ENCODE data around the gene ALDH18A1. TPM values are rescaled to one million over a fixed set of nuclear protein-coding genes. Genes with fewer than 3 reads are reported as not detected.
A peak's percentile ranks its signal among the peaks of the same experiment; 100 is the strongest.

ALDH18A1 gene
- total RNA-seq, 1 donor from 2014 or later = 135 TPM

DNA sequence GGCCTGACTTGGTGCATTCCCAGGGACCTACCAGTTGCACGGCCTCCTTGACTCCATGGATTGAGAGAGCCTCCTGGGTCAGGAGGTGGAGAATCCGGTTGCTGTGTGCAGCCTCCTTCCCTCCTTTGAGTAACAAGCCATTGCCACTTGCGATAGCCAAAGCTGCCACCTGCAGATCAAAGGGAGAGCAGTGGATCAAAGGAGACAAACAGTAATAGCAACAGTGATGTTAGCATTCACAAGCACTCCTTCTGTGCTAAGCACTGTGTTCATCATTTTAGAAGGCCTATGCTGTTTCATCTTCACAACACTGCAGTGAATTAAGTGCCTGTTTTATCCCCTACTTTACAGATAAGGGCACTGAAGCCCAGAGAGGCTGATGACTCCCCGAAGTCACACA is 40.1 kb downstream of the ALDH18A1 start:
- Mint-ChIP-seq H3K36me3 (ENCODE audit: insufficient read depth) (peaks cover 50% of the 10 kb centered on the region), H3K4me3 (ENCODE audit: low read depth) (no peak overlapping the region), H3K9me3 (ENCODE audit: low read depth) (no peaks in the 10 kb centered on the region), H3K27ac (no peak overlapping the region), H3K4me1 (ENCODE audit: low read depth) (no peaks in the 10 kb centered on the region), H3K27me3 (no peaks in the 10 kb centered on the region)
- TF ChIP-seq CTCF (IDR thresholded peaks at IDR 0.05; ENCODE audit: unreplicated experiment) = no peak
- DNase-seq (ENCODE audit: low spot score, unreplicated experiment) = no peak

- Mint-ChIP-seq H3K27ac (no peak overlapping the region), H3K9me3 (ENCODE audit: low read depth) (no peaks in the 10 kb centered on the region), H3K4me3 (ENCODE audit: low read depth) (no peak overlapping the region), H3K36me3 (ENCODE audit: insufficient read depth) (peaks cover 37% of the 10 kb centered on the region), H3K27me3 (no peaks in the 10 kb centered on the region), H3K4me1 (ENCODE audit: low read depth) (no peaks in the 10 kb centered on the region)
- DNase-seq (ENCODE audit: low spot score, unreplicated experiment) = no peak
- no peak for TF ChIP-seq CTCF (IDR thresholded peaks at IDR 0.05; ENCODE audit: unreplicated experiment)
Measured at GRCh38 chr10:95613330-95613729, 43.2 kb downstream of the ALDH18A1 start.

- H3K9me3 Mint-ChIP-seq (ENCODE audit: low read depth) = no peaks in the 10 kb centered on the region
- no peak for TF ChIP-seq CTCF (IDR thresholded peaks at IDR 0.05; ENCODE audit: unreplicated experiment)
- H3K4me3 Mint-ChIP-seq (ENCODE audit: low read depth) = no peak overlapping the region
- H3K27me3 Mint-ChIP-seq = no peaks in the 10 kb centered on the region
- peaks cover 41% of the 10 kb centered on the region for H3K36me3 Mint-ChIP-seq (ENCODE audit: insufficient read depth)
- no peaks in the 10 kb centered on the region for H3K4me1 Mint-ChIP-seq (ENCODE audit: low read depth)
- no peak for DNase-seq (ENCODE audit: low spot score, unreplicated experiment)
- no peak overlapping the region for H3K27ac Mint-ChIP-seq
Measured at GRCh38 chr10:95610727-95611126, 45.8 kb downstream of the ALDH18A1 start.

GRCh38 chr10:95606922-95607321 is 49.6 kb downstream of the ALDH18A1 start:
- DNase-seq (ENCODE audit: low spot score, unreplicated experiment) = no peak
- no peak for TF ChIP-seq CTCF (IDR thresholded peaks at IDR 0.05; ENCODE audit: unreplicated experiment)
- Mint-ChIP-seq H3K9me3 (ENCODE audit: low read depth) (no peaks in the 10 kb centered on the region), H3K27ac (no peak overlapping the region), H3K4me1 (ENCODE audit: low read depth) (no peaks in the 10 kb centered on the region), H3K4me3 (ENCODE audit: low read depth) (no peak overlapping the region), H3K36me3 (ENCODE audit: insufficient read depth) (peaks cover 29% of the 10 kb centered on the region), H3K27me3 (no peaks in the 10 kb centered on the region)

GRCh38 chr10:95605163-95605562 is 51.3 kb downstream of the ALDH18A1 start:
- H3K27ac Mint-ChIP-seq = peak overlapping the region; percentile 81
- H3K36me3 Mint-ChIP-seq (ENCODE audit: insufficient read depth) = peaks cover 22% of the 10 kb centered on the region
- H3K27me3 Mint-ChIP-seq = no peaks in the 10 kb centered on the region
- H3K4me3 Mint-ChIP-seq (ENCODE audit: low read depth) = no peak overlapping the region
- no peak for TF ChIP-seq CTCF (IDR thresholded peaks at IDR 0.05; ENCODE audit: unreplicated experiment)
- no peak for DNase-seq (ENCODE audit: low spot score, unreplicated experiment)
- no peaks in the 10 kb centered on the region for H3K4me1 Mint-ChIP-seq (ENCODE audit: low read depth)
- H3K9me3 Mint-ChIP-seq (ENCODE audit: low read depth) = no peaks in the 10 kb centered on the region

Measured in progenitor cell of endocrine pancreas (in vitro differentiated cells).